Right kidney (tissue), 1 donor: Measurements from ENCODE around the gene PEX14.

Experiments used
- DNase-seq: peaks from one replicate; pipeline ENCODE4 v3.0.0-alpha.2; 2016

Gene PEX14

DNA sequence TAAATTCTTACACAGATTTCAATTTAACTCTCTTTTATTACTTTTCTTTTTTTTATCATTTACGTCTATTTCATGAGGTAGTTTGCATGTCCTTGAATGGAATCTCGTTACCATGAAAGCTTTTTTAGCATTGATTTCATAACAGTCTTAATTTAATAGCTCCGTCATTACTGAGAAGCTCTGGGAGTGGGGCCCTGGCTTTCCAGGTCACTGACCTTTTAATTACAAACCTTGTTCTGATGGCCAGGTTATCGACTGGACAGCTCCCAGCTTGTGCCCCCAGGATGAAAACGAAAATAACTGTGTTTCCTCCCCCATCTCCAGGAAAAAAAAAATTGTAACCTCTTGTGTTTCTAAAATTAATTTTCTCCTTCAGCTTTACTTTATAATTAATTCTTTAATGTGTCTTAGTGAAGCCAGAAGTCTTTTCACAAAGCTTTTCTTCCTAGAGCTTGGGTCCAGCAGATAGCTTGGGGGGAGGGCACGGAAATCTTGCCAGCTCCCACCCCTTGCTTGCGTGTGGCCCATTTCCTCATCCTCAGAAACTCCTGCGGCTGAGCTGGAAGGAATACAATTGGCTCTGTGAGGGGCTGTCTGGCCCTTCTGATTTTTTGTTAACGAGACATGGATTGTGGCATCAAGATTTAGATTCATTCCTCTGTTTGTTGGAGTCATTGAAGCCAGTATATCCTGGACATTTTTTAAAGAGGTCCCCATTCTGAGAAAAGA lies 65.7 kb downstream of the PEX14 start:
- no peak for DNase-seq

DNA sequence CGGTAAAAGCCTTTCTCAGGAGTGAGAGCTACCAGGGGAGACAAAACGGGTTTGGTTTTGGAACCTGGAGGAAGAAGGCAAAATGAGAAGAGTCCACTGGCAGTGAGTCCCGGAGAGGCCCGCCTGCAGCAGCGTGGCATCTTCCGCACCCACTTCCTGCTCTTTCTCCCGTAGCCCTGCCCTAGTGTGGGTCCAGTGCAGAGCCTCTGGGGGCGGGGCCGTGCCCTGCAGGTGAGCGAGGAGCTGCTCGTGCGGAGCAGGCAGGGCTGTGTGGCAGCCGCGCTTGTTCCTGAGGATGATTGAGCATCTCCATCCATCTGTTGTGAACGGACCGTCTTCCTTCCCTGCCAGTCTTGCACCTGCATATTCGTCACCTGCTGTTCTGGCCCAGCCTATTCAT lies 66.5 kb downstream of the PEX14 start:
- no peak for DNase-seq

DNA sequence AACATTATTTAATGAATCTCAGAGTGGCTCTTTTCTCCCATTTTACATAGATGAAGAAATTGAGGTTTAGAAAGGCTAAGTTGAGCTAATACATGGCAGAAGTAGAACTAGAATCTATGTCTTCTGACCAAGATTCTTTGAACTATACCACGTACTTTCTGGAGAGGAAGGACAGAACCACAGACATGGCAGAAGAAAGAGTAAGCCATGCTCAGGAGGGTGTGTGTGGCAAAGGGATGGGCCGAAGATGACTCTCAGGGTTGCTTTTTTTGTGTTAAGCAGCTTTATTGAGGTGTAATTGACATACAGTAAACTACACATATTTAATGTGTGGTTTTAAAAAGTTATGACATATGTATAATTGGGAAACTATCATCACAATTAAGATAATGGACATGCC lies 69.5 kb downstream of the PEX14 start:
- DNase-seq = no peak

DNA sequence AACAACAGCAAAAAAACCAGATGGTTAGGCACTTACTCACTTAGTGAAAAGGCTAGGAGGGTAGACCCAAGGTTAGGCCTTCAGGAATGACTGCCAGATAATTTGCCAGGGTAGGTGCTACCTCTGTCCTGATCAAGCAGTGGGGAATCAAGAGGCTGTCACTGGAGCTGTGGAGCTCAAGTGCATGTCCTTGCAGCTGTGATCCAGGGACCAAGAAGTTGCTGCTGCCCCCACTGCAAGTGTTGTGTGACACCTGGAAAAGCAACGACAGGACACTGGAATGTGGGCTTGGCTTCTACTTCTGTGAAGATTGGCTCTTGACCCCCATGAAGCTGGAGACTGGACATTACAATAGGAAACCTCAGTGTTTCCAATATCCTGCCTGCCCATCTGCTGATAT lies 72.1 kb downstream of the PEX14 start:
- no peak for DNase-seq

DNA sequence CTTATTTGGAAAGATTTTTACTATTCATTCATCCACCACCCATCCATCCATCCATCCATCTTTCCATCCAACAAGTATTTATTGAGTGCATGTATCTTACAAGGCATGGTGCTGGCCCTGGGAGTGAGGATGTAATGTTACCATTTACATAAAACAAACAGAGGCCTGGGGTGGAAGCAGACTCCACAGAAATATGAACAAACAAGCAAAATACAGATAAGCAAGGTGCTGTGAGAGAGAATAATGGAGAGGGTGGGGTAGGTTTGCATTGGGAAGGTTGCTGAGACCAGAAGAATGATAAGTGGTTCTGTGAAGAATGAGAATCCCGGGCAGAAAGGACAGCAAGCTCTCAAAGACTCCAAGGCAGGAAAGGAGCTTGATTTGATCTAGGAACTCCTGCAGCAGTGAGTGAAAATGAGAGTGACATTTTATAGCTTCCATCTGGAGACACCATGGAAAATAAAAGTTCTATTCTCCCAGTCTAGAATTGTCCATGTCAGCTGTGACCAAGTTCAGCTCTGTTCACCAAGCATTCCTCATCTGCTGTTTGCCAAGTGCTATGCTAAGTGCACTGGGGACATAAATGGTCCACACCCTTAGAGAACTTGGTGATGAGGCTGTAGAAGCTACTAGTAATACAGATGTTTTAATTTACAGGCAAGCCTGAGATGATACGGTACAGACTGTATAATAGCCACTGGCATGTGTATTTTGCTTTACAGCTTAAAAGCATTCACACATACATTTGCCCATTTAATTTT lies 75.3 kb downstream of the PEX14 start:
- no peak for DNase-seq

DNA sequence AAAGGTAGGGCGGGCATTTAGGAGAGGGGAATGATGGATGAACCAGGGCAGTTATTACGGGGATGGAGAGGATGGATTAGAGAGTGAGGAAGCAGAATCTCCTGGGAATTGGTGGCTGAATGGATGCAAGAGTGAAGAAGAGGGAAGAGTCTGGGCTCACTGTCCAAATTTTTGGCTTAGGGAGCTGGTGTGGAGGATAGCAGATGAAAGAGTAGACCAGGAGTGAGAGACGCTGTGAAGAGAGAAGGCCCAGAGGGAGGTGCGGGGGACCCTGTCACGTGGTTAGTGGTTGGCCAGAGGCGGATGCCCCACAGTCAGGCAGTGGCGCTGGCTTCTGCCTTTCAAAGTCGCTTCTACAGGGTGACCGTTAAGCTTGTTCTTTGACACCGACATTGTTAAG lies 78.4 kb downstream of the PEX14 start:
- DNase-seq = no peak

DNA sequence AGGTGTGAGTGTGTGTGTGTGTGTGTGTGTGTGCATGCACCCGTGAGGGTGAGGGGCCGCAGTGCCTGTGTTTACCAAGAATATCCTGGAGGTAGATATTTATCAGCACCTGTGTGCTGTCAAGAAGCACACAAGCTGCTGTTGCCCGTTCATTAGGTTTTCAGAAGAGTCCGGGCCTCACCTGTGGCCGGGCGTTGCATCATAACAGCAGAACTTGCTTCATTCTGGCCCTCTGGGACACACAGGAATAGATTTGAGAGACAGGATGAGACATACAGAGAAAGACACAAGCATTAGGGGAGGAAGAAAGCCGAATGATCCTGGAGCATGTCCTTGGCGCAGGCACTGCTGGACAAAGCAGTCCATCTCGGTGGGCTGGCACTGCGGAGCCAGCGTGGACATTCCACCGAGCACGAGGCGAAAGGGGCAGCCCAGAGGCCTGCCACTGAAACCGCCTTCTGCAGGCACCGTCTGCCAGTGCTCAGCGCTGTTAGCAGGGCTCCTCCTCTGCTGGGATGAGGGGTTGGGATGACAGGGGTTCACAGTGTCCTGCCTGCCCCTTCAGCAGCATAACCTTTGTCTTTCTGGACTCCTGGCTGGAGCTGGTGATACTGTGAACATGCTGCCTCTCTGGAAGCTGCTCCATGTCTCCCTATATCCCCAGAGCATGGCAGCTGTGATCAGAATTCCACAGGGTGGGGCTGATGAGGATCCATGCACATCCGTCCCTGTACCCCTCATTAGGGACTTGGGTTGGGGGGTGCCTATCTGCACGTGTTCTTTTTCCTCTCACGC lies 81.1 kb downstream of the PEX14 start:
- DNase-seq = peak; percentile 59

DNA sequence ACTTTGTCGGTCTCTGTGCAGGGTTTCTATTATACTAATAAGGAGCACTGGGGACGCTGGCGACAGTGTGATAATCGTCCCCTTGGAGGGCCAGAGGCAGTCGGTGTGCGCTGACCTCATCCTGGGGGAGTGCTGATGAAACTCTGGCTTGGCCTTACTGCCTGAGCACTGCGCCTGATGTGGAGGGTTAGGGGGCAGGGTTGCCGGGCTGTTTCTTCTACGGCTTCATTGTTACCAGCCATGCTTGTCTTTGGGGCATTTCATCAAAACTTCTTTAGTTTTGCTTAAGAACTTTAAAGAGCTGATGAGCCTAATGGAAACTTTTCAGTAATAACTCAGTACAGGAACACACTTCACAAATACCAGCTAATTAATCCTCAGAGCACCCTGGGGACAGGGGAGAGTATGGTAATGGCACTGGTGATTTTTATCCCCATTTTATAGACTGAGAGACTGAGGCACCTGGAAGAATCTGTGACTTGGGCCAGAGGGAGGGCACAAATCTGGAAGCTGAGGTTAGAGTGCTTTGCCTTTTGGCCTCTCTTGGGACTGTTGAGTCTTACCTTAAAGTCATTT lies 81.8 kb downstream of the PEX14 start:
- DNase-seq = peak; percentile 49

DNA sequence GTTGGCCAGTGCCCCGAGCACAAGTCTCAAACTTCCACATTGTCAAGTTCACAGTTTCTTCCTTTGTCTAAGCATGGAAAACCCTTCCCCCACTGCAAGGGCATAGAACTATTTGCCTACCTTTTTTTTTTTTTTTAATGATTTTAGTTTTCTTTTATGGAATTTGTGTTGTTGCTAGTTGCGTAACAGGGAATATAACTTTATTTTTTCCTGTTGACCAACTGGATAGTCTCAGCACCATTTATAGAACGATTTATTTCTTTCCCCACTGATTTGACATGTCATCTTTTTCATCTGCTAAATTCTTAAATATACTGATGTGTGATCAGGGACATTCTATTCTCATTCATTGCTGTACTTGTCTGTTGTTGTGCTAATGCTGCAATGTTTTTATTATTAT lies 83.0 kb downstream of the PEX14 start:
- no peak for DNase-seq

DNA sequence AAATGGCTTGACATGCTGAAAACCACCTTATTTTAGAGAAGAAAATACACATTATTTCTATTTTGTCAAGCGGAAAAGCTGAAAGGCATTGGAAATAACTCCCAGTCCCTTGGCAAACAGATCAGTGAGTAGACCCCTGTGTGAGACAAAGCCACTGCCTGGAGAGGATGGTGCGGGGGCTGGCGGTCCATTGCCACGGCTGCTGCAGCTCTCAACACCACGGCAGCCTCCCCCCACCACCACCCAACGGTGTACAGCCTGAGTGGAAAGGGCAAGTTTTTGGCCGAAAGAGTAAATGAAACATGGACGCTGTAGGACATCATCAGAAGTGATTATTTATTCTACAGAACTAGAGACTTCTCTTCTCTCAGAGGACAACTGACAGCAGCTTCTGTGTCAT lies 84.6 kb downstream of the PEX14 start:
- DNase-seq = no peak

DNA sequence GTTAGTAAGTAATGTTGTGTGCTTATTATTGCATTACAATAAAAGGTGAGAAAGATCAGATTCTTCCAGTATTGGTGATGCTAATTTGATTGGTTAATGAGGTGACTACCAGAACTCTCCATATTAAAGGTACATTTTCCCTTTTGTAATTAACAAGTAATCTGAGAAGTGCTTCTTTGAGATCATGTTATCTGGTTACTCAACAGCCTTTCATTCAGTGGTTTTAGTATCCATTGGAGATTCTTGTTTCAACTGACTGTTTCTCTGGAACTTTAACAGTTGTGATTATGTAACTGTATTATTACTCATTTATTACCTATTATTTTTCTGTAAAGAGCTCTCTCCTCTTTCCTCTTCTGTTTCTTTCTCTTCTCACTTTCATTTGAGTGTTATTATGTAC lies 86.7 kb downstream of the PEX14 start:
- DNase-seq = no peak

DNA sequence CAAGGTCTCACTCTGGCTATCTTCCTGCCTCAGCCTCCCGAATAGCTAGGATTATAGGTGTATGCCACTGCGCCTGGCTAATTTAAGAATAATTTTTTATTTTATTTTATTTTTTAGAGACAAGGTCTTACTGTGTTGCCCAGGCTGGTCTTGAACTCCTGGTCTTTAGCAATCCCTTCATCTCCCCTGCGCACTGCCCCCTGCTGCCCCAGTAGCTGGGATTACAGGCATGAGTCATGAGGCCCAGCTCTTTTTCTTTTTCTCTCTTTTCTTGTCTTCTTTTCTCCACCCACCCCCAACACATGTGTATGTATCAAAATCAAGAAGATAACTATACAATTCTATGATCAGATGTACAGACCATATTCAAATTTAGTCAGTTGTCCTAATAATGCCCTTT lies 87.2 kb downstream of the PEX14 start:
- no peak for DNase-seq

DNA sequence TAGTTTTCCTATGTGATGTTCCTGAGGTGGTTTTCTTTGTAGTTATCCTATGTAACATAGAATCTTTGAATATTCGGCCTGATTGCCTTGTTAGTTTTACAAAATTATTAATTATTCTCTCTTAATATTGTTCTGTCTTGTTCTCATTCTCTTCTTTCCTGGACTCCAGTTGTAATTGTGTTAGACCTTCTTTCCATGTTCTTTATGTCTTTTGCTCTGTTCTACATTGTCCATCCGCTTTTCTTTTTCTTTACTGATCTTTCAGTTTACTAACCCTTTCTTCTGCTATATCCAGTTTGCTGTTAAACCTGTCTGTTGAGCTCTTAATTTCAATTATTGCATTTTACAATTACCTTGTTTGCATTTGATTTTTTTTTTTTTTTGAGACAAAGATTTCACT lies 89.3 kb downstream of the PEX14 start:
- no peak for DNase-seq

DNA sequence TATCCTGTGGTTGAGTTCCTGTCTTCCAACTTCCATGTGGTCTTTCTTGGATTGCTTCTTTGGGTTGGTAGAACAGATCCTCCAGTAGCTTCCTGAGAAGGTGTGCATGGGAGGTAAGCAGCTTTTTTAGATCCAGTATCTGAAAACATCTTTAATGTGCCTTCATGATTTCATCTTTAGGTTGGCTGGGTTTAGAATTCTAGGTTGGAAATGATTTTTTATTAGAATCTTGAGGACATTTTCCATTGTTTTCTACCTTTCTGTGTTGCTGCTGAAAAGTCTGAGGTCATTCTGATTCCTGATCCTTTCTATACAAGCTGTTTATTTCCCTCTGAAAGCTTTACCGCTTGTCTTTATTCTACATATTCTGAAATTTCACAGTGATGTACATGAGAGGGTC lies 94.8 kb downstream of the PEX14 start:
- DNase-seq = no peak

DNA sequence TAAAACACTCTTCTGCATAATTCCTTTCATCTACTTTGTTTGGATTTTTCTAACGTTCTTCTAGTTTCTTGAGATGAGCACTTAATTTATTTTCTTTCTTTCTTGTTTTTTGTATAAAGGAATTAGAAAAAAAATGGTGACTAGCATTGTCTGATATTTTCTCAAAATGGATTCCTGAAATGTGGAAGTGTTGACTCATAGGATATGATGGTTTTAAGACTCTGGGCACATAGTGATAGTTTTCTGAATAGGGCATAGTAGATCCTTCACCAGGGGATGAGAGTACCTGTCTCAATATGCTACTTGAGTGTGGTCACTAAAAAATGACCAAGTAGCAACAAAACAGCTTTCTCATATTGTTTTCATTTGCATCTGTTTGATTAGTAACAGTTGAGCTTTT lies 100.9 kb downstream of the PEX14 start:
- no peak for DNase-seq

DNA sequence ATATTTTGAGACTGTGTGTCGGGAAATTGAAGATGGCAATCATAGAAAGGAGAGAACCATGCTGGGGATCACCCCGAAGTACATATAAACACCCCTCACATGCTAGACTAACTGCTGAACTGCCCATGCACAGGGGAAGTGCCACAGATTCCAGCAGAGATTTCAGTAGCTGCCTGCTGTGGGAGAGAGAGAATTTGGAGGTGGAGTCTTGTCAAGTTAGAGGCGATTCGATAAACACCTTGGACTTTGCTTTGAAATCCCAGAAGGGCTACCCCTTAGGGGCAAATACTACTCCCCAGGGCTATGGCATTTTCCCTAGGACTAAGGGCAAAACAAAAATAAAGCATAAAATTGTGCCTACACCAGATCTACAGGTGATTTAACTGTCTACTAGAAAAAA lies 103.3 kb downstream of the PEX14 start:
- no peak for DNase-seq

DNA sequence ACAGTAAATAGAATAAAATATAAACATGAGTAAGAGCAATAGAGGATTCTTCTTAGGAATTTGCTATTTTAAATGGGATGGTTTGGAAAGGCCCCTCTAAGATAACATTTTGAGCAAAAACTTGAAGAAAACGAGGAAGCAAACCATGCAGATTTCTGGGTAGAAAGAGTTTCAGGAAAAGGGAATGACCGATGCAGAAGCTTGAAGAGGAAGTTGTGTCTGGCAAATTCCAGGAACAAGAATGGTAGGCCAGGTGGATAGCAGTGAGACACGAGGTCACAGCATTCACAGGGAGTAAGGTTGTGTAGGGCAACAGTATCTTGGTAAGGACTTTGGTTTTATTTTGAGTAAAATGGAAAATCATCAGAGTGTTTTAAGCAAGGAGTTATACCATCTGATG lies 108.9 kb downstream of the PEX14 start:
- no peak for DNase-seq

DNA sequence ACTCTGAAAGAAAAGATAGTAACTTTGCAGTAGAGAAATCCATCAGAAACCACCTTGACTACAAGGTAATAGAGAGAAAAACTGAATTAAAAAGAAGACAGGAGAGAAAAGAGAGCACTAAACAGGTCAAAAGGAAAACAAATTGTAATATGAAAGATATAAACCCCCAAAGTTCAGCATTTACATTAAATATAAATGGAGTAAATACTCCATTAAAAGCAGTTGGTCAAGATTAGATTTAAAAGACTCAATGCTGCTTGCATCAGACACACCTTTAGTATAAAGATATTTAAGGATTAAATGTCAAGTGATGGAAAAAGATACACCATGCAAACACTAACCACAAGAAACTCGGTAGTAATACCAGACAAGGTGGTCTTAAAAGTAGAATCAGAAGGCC lies 110.5 kb downstream of the PEX14 start:
- no peak for DNase-seq

DNA sequence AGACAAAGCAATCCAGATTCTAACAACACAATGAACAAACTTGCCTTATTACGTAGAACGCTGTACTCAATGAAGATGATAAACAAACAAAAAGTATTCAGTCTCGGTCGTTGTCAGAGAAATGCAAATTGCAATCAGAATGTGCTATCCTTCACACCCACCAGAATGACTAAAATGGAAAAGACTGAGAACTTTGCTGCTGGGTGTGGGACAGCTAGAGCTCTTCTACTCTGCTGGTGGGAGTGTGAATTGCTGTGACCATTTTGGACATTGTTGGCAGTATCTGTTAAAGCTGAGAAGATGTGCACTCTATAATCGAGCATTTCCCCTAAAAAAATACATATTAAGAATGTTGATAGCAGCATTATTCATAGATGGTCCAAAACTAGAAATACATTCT lies 111.4 kb downstream of the PEX14 start:
- no peak for DNase-seq

DNA sequence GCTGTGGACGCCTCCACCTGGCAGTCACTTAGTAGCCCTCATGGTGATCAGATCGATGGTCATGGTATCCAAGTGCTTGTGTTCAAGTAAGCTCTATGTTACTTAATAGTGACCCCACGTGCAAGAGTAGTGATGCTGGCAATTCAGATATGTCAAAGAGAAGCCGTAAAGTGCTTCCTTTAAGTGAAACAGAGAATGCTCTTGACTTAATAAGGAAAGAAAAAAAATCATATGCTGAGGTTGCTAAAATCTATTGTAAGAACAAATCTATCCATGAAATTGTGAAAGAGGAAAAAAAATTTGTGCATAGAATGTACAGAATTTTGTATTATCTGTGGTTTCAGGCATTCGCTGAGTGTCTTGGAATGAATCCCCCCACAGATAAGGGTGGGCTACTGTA lies 113.9 kb downstream of the PEX14 start:
- no peak for DNase-seq

DNA sequence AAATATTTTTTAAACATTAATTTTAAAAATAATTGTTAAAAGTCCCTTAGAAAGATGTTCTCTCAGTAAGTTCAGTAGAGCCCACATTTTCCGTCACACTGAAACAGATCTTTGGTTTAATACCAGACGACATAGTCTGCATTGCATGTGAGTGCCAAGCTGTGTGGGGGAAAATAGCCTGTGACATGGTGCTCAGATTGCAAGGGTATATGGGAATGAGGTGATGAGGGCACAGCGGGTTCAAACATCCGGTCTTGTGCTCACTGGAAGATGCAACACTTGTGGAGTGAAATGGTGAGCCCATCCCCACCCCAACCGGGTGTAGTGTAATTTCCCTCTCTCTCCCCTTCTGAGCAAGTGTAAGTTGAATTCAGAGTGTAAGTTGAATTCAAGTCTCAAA lies 114.3 kb downstream of the PEX14 start:
- DNase-seq = no peak

DNA sequence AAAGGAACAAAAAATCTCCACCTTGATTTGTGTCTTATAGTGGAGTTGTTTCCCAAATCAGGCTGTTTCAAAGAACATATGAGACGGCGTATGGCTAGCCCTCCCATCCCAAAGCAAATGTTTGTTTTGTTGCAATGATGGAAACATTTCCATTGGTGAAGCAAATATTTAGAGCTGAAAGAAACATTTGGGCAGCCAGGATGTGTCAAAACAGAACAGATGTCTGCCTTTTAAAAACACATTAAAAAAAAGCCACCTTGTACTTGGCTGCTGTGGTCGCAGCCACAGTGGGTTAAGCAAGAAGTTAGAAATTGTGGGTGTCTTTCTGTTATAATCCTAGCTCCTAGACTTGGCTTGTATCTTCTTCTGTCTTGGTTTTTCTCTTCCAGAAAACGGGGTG lies 116.3 kb downstream of the PEX14 start:
- no peak for DNase-seq

DNA sequence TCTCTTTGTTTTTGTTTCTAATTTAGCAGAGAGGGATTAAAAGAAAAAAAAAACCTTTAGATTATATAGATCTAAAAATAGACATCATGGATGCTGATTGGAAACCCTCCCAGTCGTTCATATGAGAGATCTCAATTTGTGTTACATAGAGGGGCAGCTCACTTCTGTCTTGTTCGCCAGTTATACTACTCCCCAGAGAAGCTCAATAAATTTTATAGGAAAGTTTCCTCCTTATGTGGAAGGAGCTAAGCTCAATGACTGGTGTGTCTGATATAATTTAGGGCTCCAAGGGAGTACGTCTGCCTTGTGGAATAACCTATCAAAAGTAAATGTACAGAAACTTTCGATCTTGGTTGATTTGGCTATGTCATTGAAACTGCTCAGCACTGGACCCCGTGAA lies 117.6 kb downstream of the PEX14 start:
- DNase-seq = no peak
